Measurements from ENCODE around the gene CPSF4L. TPM values are rescaled to one million over a fixed set of nuclear protein-coding genes. Genes with fewer than 3 reads are reported as not detected.

CPSF4L gene
- total and polyA plus RNA-seq, 2 experiments from 2014 or later: not detected

- peaks cover 20% of the 10 kb centered on the region for H3K36me3 ChIP-seq
- peak overlapping the region; percentile 92 for H3K27ac ChIP-seq
- peak; percentile 41 to 63 for DNase-seq (ENCODE audit: low read depth in 1 of 2, low spot score in 1 of 2)
- no peaks in the 10 kb centered on the region for H3K9me3 ChIP-seq (ENCODE audit: low read depth)
- peaks cover 14% of the 10 kb centered on the region for H3K4me1 ChIP-seq (ENCODE audit: low read depth)
- H3K27me3 ChIP-seq: no peaks in the 10 kb centered on the region
- H3K4me3 ChIP-seq: peak overlapping the region; percentile 86
- no peak for TF ChIP-seq CTCF (IDR thresholded peaks at IDR 0.05; ENCODE audit: low read depth, low read length)
These were observed 28.9 kb downstream of the CPSF4L start for GRCh38 chr17:73232587-73233373.

- no peaks in the 10 kb centered on the region for H3K27me3 ChIP-seq
- H3K27ac ChIP-seq: peak overlapping the region; percentile 92
- peaks cover 18% of the 10 kb centered on the region for H3K36me3 ChIP-seq
- TF ChIP-seq CTCF (IDR thresholded peaks at IDR 0.05; ENCODE audit: low read depth, low read length): peak; percentile 16
- H3K4me1 ChIP-seq (ENCODE audit: low read depth): peaks cover 14% of the 10 kb centered on the region
- H3K9me3 ChIP-seq (ENCODE audit: low read depth): no peaks in the 10 kb centered on the region
- H3K4me3 ChIP-seq: peak overlapping the region; percentile 86
- DNase-seq (ENCODE audit: low read depth in 1 of 2, low spot score in 1 of 2): peak; percentile 96 to 97
These were observed 29.7 kb downstream of the CPSF4L start for GRCh38 chr17:73231841-73232586.

- Histone ChIP-seq H3K4me1 (ENCODE audit: low read depth) (peaks cover 14% of the 10 kb centered on the region), H3K9me3 (ENCODE audit: low read depth) (no peaks in the 10 kb centered on the region), H3K36me3 (peaks cover 12% of the 10 kb centered on the region), H3K27ac (peak overlapping the region; percentile 21), H3K4me3 (peak overlapping the region; percentile 86), H3K27me3 (no peaks in the 10 kb centered on the region)
- TF ChIP-seq CTCF (IDR thresholded peaks at IDR 0.05; ENCODE audit: low read depth, low read length): no peak
- DNase-seq (ENCODE audit: low read depth in 1 of 2, low spot score in 1 of 2): peak; percentile 27 to 41
These were observed 30.3 kb downstream of the CPSF4L start for GRCh38 chr17:73231395-73231794.

GRCh38 chr17:73230088-73230487 lies 31.6 kb downstream of the CPSF4L start:
- no peak overlapping the region for H3K27ac ChIP-seq
- H3K27me3 ChIP-seq: no peaks in the 10 kb centered on the region
- no peak overlapping the region for H3K4me3 ChIP-seq
- H3K4me1 ChIP-seq (ENCODE audit: low read depth): peaks cover 14% of the 10 kb centered on the region
- no peak for TF ChIP-seq CTCF (IDR thresholded peaks at IDR 0.05; ENCODE audit: low read depth, low read length)
- DNase-seq (ENCODE audit: low read depth in 1 of 2, low spot score in 1 of 2): no peak
- H3K36me3 ChIP-seq: no peaks in the 10 kb centered on the region
- H3K9me3 ChIP-seq (ENCODE audit: low read depth): no peaks in the 10 kb centered on the region

- Histone ChIP-seq H3K36me3 (no peaks in the 10 kb centered on the region), H3K27ac (no peak overlapping the region), H3K27me3 (no peaks in the 10 kb centered on the region), H3K4me3 (no peak overlapping the region), H3K9me3 (ENCODE audit: low read depth) (no peaks in the 10 kb centered on the region), H3K4me1 (ENCODE audit: low read depth) (peaks cover 12% of the 10 kb centered on the region)
- DNase-seq (ENCODE audit: low read depth in 1 of 2, low spot score in 1 of 2): peak in 1 of 2 donors; percentile 88
- TF ChIP-seq CTCF (IDR thresholded peaks at IDR 0.05; ENCODE audit: low read depth, low read length): no peak
These were observed 32.9 kb downstream of the CPSF4L start for GRCh38 chr17:73228748-73229236.
